ELR (cell line): ENCODE measurements around the gene TXLNG.
A peak's percentile ranks its signal among the peaks of the same experiment; 100 is the strongest.

Experiments
- DNase-seq: peaks from one replicate; pipeline ENCODE4 v3.0.0-alpha.2; 2015; ENCODE audit warnings: low read depth

The TXLNG gene

DNA sequence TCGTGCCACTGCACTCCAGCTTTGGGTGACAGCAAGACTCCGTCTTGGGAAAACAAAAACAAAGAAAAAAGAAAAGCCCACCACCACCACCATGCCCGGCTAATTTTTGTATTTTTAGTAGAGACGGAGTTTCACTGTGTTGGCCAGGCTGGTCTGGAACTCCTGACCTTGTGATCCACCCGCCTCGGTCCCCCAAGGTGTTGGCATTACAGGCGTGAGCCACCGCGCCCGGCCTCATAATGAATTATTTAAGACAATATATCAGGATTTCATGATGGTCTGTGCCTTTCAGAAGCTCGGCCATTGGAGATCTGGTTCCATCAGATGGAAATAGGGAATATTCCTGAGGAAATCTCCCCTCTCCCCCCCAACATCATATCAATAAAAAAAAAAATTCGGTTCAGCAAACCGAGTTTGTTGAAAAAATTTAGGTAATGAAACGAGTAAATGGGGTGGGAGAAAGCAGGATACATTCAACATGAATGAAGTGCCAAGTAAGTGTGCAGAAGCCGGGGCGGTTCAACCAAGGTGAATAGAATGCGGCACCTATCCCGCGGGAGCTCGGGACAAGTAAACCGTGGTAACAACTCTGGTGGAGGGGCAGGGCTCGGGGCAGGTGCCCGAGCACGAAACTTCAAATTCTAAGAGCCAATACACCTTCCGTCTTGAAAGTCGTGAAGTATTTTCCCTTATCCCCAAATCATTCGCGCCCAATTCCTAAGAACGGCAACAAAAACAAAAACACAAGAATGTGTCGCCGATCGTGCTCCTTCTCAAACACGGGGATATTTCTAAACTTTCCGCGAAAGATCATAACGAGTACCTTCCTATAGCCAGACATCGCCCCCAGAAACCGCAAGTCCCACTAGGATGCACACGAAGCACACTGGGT lies 773 bp upstream of the TXLNG start:
- peak; percentile 14 for DNase-seq

DNA sequence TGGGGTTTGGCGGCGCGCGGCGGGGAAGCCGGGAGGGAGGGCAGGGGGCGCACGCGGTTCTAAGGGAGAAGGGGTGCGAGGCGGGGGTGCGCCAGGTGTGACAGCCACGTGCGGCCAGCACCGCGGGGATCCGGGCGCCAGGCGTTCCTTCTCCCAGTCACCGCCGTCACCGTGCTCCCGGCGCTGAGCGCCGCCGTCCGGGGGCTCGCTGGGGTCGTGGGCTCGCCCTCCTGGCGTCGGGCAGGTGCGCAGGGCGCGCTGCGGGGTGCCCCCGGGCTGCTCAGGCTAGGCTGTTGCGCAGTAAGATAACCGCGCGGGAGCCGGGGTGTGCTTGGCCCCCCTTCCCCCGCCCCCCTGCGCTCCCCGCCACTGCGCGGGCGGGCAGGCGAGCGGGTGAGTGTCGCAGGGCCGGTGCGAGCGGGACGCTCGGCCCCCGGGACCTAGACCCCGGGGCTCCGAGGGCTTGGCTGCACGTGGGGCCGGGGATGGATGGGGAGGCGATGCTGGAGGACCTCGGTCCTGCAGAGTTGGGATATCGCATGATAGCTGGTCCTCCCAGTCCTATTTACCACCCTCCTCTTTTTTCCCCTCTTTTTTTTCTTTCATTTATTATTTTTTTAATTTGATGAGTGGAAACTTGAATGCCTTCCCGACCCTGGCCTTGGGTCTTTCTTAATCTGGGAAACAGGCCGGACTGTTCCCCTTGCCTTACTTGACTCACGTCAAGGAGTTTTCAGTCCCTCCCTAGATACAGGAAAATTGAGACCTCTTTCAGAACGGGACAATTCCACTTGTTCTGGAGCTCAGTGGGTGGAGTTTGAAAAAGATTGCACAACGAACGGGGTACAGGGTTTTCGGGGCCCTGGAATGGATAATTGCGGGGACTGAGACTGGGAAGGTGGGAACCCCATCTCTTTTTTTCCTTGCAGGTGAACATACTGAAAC lies 797 bp downstream of the TXLNG start:
- DNase-seq, result peak; percentile 32

DNA sequence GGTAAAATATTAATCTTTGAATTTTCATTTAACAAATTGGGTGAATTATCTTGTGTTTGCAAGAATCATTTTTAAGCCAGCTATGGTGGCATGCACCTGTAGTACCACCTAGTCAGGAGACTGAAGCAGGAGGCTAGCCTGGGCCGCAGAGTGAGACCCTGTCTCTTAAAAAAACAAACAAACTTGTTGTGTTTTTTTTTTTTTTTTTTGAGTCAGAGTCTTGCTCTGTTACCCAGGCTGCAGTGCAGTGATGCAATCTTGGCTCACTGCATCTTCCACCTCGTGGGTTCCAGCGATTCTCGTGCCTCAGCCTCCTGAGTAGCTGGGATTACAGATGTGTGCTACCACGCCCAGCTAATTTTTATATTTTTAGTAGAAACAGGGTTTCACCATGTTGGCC lies 2.2 kb downstream of the TXLNG start:
- DNase-seq, result peak; percentile 19

DNA sequence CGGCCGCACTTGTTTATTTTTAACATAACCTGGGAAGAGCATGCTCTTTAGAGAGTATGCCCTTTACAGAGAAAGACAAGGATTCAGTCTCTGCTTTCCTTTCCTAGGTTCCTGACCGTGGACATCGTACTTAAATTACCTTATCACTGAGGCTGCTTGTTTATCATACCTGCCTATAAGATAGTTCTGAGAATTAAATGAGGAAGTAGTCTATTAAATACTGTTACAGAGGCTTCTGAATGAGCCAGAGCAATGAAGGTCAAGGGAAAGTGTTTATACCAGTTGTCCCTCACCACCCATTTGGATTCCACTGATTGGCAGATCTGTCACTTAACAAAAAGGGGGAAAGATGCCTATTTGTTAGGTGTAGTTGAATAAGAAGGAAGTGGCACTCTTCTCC lies 10.0 kb downstream of the TXLNG start:
- no peak for DNase-seq

DNA sequence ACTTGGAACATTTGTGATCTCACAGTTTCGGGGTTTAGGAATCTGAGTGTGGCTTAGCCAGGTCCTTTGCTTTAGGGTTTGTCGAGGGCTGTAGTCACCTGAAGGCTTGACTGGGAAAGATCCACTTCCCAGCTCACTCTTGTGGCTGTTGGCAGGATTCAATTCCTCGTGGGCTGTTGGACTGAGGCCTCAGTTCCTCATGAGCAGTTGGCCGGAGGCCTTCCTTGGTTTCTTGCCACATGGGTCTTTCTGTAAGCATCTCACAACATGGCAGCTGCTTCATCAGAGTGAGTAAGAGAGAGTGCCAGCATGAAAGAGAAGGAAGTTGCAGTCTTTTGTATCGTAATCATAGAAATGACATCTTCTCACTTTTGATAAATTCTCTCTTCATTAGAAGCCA lies 11.1 kb downstream of the TXLNG start:
- DNase-seq, result no peak

DNA sequence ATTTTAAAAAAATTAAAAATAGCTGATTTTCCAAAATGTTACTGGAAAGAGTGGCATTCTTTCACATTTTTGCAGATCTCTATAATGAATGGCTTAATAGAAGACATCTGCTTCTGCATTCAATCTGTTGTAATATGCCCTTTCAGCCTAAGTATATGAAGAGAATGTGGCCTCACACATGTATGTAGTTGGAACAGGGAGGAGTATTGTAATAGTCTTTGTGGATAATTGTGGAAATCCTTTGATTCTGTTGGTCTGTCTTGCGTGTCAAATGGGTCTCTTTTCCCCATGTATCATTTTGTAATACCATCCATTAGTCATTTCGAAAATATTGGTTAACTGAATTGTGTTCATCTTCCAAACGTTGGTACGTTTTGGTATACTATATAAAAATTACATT lies 11.6 kb downstream of the TXLNG start:
- no peak for DNase-seq

DNA sequence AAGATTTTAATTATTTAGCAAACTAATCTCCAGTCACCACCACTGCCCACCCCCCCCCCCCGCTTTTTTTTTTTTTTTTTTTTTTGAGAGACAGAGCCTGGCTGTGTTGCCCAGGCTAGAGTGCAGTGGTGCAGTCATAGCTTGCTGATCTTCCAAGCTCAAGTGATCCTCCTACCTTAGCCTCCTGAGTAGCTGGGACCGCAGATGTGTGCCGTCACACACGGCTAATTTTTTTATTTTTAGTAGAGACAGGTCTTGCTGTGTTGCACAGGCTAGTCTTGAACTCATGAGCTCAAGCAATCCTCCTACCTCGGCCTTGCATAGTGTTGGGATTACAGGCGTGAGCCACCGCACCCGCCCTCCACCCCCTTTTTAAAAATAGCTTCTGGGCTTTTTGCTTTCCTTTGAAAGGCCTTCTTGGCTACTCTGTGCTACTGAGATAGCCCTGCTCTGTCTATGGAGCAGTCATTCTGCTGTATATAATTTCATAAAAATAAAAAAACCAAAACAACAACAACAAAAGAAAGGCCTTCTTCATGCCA lies 18.7 kb downstream of the TXLNG start:
- DNase-seq, result no peak

DNA sequence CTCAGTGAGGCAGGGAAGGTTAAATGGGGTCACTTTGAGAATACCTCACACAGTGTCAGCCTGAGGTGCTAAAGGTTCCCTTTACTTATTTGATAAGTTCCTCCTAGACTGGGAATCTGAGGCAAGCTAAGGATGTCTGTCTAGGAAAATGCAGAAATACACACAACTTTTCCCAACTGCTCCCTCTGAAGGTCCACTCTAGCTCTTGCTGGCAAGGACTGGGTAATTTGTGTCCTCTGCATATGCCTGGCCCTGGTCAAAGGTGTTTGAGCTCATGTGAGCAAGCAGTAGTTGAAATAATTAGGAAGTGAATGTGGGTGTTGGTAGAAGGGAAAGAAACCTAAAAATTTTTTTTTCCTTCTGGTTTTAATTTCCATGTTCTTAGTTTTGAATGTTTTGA lies 21.3 kb downstream of the TXLNG start:
- DNase-seq, result peak; percentile 53

DNA sequence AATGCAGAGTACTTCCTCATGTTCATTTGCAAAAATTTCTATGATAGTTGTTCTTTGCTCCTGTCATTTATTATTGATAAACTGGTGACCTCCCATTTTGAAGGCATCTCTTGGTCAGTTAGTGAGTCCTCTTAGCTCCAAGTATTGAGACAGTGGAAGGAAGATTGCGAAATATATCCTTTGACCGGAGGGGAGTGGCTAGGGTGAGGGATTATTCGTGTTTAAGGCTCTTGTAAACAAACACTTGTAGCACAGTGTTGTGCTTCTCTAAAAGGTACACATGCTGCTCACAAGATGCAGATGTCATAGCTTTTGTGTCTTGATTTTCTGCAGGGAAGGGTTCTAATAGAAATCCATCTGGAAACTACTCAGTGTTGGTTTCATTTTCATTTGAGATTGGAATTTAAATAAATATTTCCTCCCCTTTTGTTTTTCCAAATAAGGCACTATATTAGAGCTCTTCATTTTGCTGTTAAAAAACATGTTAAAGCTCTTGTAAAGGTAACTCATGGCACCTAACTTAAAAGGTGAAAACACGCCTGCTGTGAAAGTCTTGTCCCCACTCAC lies 21.8 kb downstream of the TXLNG start:
- peak; percentile 62 for DNase-seq

DNA sequence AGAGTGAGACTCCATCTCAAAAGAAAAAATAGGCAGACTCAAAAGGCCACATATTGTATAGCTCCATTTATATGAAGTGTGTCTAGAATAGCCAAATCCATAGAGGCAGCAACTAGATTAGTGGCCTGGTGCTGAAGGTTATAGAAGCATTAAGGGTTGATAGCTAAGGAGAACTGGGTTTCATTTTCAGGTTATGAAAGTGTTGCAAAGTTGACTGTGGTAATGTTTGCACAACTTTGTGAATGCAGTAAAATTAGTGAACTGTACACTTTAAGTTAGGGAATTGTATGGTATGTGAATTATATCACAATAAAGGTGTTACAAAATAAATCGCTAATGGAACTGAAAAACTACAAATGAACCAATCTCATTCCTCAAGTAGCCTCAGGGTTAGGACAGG lies 28.3 kb downstream of the TXLNG start:
- no peak for DNase-seq

DNA sequence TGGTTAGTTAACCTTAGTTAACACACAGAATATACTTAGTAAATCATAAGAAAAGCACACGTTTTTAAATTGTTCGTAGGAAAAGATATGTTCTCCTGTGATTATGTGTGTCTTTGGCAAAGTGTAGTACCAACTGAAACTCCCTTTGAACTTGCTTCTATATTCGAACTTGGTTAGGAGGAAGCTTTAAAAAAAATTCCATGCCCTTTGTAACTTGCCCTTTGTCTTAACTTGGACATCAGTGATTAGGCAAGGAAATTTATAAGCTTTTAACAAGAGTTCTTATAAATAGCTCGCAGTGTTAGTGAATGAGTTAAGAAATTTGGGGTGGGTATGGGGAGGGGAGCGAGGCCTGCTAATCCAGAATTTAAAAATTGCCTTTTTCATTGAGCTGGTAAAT lies 33.4 kb downstream of the TXLNG start:
- DNase-seq, result no peak

DNA sequence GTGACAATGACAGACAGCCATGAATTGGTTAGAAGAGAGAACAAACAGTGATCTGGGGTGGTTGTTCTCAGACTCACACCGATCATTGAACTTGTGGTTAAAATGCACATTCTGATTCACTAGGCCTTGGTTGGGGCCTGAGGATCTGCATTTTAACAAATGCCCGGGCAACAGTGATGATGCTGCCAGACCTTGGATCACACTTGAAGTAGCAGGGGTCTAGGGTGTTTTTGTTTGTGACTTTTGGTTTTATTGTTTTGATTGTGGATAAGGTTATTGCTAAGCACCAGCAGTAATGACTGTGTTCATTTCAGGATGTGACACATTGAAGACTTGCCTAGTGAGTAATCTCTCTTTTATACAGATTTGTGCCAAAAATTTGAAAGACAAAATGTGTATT lies 36.5 kb downstream of the TXLNG start:
- DNase-seq, result peak; percentile 82

DNA sequence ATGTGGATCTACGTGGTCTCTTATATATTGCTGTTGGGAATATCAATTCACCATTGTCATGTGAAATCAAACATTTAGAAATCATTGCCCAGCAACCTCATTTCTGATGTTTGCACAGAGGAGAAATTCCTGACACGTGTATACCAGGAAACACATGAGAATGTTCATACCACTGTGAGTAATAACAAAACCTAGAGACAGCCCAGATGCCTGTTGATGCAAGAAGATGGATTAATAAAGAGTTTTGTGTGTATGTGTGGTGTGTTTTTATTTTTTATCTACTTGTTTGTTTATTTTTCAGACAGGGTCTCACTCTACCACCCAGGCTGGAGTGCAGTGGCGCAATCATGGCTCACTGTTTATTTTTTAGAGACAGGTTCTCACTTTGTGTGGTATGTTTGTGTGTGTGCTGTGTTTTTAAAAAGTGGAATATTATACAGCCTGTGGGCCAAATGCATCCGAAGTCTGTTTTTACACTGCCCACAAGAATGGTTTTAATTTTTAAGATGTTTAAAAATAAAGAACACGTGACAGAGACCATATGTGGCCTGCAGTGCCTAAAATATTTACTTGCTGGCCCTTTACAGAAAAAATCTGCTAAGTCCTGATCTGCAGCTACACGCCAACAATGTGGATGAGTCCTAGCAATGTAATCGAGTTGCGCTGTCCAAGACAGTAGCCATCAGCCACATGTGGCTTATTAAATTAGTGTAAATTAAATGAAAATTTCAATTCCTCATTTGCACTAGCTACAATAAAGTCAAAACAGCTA lies 39.2 kb downstream of the TXLNG start:
- DNase-seq, result peak; percentile 54

DNA sequence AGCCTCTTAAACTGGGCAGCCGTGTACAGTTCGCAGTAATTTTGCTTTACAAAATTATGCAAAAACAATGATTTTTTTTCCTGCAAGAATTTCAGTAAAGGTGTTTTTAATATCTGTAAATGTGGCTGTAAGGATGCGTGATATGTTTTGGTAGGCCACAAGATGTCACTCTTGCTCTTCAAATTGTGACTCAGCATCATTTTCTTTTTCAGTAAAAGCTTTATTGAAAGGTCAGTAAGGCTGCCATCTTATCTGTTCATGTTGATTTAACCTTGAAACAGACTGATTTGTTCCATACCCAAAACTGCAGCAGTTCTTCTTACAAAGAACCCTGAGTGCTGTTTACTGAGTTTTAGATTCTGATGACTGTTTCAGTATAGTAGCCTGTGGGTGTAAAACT lies 39.9 kb downstream of the TXLNG start:
- peak; percentile 56 for DNase-seq

DNA sequence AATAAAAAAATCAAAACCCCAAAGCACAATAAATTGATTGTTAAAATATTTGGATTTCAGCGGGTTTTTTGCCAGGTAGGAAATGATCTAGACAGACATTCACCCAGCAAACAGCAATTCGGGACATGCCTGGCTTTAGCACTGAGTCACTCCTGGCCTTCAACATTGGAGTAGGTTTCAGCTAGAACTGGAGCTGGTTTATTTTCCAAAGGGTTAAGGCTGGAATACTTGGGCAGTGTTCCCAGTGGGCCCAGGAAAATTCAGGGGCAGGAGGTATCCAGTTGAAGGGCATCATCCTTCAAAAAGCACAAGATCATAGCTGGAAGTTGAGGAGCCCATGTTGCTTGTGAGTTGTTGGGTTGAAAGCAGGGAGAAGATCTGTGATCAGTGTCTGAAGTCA lies 41.0 kb downstream of the TXLNG start:
- DNase-seq, result no peak

DNA sequence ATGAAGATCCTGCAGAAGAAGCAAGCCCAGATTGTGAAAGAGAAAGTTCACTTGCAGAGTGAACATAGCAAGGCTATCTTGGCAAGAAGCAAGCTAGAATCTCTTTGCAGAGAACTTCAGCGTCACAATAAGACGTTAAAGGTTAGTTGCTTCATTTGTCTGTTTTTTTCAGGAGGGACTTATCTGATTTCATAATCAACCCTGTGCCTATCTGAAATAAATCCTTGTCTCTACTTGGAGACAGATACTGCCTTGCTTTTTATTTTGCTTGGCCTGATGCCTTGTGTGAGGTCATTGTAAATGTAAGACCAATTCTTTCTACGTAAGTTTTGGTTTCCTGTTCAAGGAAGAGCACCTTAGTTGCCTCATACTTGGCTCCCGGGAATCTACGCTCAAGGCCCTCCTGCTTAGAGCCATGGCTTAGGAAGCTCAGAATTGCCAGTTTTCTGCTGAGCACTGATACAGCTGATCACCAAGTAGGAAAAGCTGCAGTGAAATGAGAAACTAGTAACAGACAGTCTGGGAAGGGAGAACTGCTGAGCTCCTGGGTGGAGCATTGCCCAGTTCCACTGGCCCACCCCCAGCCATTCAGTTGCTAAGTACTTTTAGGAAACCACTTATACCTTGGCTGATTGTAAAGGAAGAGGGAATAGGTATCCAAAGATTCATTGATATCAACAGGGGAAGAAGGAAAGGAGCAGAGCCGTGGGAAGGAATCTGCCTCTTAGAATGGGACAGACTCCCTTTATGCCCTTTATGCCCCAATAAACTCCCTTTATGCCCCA lies 42.0 kb downstream of the TXLNG start:
- no peak for DNase-seq

DNA sequence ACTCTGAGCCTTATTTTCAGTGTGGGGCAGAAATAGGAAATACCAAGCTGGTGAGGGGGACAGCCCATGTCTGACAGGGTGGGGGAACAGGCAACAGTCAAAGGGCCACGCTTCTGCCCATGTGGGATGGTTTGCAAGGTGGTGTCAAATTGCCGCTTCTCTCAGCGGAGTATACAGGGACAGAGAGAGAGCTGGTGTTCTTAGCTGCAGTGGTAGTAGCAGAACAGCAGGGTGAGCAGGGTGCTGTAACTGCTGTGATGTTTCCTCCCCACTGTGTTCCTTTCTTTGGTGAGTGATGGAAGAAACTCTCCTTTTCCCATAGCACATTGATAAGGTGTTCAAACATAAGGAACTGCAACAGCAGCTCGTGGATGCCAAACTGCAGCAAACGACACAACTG lies 46.0 kb downstream of the TXLNG start:
- DNase-seq, result no peak

DNA sequence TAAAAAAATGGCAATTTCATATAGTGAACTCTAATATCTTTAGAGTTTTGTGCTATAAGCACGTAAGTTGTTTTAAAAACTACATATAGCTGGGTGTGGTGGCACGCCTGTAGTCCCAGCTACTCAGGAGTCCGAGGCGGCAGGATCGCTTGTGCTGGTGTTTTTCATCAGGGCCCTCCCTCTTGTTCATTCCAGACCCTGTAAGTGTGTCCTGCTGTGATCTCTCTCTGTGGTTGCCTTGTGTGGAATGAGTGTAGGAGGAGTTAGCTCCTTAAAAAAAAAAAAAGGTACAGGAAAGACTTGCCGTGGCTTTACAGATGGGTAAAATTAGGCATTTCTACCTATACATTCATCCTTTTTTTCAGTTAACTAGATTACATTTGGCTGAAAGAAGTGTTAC lies 48.5 kb downstream of the TXLNG start:
- no peak for DNase-seq

DNA sequence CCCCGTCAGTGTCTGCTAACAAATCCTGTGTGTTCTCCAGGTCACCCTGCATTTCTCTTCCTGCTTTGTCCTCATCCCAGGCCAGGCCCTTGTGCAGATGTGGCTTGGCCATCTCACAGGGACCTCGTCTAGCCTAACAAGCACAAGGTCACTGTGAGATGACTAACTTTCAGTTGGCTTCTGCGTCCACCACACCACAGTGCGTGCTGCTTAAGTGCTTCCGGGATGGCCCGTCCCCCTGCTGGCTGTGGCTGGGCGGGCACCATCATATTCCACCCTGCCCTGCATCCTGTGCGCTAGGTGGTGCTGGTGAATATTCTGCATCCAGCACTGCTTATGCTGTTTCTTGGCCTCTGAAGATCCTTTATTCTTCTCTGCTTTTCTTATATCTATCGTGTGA lies 50.1 kb downstream of the TXLNG start:
- peak; percentile 38 for DNase-seq

DNA sequence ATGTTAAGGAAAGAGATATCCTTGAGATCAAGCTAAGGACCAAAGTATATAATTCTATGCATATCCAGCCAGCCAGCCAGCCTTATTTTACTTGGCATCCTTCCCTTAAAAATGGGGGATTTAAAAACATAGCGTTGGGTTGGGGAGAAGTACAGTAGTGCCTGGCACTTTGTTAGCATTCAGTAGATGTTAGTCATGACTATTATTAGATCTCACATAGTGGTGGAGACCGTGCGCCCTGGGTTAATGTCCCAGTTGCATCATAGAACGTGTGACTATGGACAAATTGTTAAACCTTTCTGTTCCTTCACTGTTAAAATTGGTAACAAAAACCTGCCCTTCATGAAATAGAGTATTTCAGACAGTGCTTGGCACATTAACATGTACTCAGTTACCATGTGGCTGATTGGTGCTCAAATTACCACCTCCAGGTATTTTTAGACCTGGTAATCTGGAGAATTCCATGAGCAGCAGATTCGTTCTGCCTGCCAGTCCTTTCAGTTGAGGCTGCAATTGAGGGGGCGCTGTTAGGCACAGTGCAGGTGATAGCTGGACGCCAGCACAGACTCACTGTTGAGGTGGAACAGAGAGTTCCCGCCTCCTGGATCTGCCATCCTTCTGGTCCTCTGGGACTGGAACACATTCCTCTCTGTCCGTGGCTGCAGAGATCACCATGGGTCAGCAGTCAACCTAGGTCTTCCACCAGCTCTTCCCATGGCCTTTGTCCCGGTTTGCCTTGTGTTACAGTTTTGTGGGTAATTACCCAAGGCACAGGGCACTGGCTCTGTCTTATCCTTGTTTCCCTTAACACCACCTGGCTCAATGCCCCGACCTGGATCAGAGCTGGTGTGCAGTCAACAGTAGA lies 52.2 kb downstream of the TXLNG start:
- DNase-seq, result peak; percentile 74
